ENCODE data around the gene RIPOR1. TPM values are rescaled to one million over a fixed set of nuclear protein-coding genes. Genes with fewer than 3 reads are reported as not detected.
"Not testable (repeated sequence)": the region's sequence is repeated elsewhere in the genome, so short reads cannot be mapped to it uniquely, and the experiment has no call there.

RIPOR1 gene, protein sequence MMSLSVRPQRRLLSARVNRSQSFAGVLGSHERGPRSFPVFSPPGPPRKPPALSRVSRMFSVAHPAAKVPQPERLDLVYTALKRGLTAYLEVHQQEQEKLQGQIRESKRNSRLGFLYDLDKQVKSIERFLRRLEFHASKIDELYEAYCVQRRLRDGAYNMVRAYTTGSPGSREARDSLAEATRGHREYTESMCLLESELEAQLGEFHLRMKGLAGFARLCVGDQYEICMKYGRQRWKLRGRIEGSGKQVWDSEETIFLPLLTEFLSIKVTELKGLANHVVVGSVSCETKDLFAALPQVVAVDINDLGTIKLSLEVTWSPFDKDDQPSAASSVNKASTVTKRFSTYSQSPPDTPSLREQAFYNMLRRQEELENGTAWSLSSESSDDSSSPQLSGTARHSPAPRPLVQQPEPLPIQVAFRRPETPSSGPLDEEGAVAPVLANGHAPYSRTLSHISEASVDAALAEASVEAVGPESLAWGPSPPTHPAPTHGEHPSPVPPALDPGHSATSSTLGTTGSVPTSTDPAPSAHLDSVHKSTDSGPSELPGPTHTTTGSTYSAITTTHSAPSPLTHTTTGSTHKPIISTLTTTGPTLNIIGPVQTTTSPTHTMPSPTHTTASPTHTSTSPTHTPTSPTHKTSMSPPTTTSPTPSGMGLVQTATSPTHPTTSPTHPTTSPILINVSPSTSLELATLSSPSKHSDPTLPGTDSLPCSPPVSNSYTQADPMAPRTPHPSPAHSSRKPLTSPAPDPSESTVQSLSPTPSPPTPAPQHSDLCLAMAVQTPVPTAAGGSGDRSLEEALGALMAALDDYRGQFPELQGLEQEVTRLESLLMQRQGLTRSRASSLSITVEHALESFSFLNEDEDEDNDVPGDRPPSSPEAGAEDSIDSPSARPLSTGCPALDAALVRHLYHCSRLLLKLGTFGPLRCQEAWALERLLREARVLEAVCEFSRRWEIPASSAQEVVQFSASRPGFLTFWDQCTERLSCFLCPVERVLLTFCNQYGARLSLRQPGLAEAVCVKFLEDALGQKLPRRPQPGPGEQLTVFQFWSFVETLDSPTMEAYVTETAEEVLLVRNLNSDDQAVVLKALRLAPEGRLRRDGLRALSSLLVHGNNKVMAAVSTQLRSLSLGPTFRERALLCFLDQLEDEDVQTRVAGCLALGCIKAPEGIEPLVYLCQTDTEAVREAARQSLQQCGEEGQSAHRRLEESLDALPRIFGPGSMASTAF
- 63.3 TPM for polyA plus RNA-seq (2013, experiment 1 of 2)
- polyA plus RNA-seq (2013, experiment 2 of 2), result 57.3 TPM

DNA sequence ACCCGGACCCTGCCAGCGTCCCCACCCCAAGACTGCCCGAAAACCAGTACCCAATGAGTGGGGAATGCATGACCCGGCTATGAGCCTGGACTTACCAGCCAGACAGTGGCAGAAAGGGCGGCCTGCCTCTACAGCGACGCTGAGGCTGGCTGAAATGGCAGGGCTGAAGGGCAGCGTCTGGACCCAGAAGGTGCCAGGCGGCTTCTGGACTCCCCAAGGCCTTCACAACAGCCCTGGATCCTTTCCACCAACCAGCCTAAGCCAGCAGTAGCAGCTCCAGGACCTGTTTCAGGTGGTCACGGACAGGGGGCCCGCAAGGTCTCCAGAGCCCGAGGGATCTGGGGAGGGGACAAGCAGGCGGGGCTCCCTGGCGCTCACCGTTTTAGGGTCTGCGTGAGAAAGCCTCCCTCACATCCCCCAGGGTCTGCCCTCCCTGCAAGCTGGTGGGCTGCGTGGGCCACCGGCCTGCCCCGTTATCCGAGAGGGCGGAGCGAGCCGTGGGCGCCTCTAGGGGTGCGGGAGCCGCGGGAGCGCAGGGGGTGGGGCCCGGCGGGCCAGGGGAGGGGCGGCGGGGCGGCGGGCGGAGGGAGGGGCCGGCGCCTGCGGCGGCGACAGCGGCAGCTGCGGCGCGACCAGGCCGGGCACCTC is at the start of gene RIPOR1:
RIPOR1 (plus strand) TSS at position 608 of the 648 bp plus-strand sequence. CDS start 9,618 bp downstream, outside the sequence.
- Histone ChIP-seq H3K27ac (ENCODE audit: low read depth, low read length, severe bottlenecking) (peak within 1 kb of the TSS; percentile 60), H3K9me3 (ENCODE audit: control insufficient read depth, low read length) (no peaks in the 10 kb centered on the region)
- 35 to 50% methylated on average over 15 to 26 of the region's 45 CpGs for WGBS, 2 experiments (ENCODE audit: insufficient coverage in 2 of 2)

GRCh38 chr16:67480833-67481560 is 47.6 kb upstream of the RIPOR1 start, which contains the start of gene ATP6V0D1:
Gene ATP6V0D1, minus strand, starts transcription at chr16:67481157. Its CDS starts 71 bp downstream, at chr16:67481086.
- WGBS, 2 experiments (ENCODE audit: insufficient coverage in 2 of 2), result 0% methylated on average over 49 to 53 of the region's 57 CpGs
- Histone ChIP-seq H3K36me3 (ENCODE audit: control insufficient read depth, insufficient read depth, low read length) (no peaks in the 10 kb centered on the region), H3K4me1 (ENCODE audit: control insufficient read depth, insufficient read depth, low read length, poor library complexity, severe bottlenecking) (peaks cover 19% of the 10 kb centered on the region), H3K4me3 (ENCODE audit: extremely low read depth, insufficient read depth, low read length, poor library complexity, severe bottlenecking) (peak within 1 kb of the TSS; percentile 82), H3K9me3 (ENCODE audit: control insufficient read depth, low read length) (no peaks in the 10 kb centered on the region), H3K27ac (ENCODE audit: low read depth, low read length, severe bottlenecking) (peak within 1 kb of the TSS; percentile 95)

More for the DNA sequence above, at the start of gene RIPOR1:
- Histone ChIP-seq H3K36me3 (ENCODE audit: control insufficient read depth, insufficient read depth, low read length) (peaks cover 9% of the 10 kb centered on the region), H3K4me1 (ENCODE audit: control insufficient read depth, insufficient read depth, low read length, poor library complexity, severe bottlenecking) (peaks cover 40% of the 10 kb centered on the region), H3K4me3 (ENCODE audit: extremely low read depth, insufficient read depth, low read length, poor library complexity, severe bottlenecking) (peak within 1 kb of the TSS; percentile 86)

DNA sequence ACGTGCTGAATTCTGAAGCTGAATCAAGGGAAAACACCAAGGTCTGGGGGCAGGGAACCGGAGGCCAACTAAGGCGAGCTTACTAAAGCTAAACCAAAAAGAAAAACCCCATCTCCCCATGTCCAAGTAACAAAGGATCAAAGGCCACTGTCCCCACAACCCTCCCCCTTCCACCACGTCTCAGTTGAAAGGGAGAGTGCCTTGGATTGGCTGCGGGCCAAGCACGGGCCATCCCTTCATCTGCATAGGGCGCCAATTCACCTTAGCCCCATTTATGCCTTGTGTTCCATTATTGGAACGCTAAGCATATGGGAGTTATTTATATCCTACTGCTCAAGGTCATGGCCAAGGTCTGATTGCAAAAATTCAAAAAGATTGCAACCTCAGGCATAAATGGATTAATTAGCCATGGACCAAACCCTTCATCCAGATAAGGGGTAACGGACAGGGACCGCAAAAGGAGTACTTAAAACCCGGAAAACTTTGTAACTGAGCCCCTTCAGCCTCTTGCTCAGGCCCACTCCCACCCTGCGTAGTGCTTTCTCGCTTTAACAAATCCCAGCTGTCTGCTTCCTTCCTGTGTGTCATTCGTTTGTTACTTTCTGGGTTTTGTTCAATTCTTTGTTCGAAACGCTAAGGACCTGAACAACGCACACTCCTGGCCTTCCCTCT is 46.9 kb upstream of the RIPOR1 start:
- Histone ChIP-seq H3K27ac (ENCODE audit: low read depth, low read length, severe bottlenecking) (peak overlapping the region; percentile 66), H3K4me3 (ENCODE audit: extremely low read depth, insufficient read depth, low read length, poor library complexity, severe bottlenecking) (peak overlapping the region; percentile 82)
- WGBS, 2 experiments (ENCODE audit: insufficient coverage in 2 of 2), result 80 to 90% methylated on average over 10 to 12 of the region's 17 CpGs

DNA sequence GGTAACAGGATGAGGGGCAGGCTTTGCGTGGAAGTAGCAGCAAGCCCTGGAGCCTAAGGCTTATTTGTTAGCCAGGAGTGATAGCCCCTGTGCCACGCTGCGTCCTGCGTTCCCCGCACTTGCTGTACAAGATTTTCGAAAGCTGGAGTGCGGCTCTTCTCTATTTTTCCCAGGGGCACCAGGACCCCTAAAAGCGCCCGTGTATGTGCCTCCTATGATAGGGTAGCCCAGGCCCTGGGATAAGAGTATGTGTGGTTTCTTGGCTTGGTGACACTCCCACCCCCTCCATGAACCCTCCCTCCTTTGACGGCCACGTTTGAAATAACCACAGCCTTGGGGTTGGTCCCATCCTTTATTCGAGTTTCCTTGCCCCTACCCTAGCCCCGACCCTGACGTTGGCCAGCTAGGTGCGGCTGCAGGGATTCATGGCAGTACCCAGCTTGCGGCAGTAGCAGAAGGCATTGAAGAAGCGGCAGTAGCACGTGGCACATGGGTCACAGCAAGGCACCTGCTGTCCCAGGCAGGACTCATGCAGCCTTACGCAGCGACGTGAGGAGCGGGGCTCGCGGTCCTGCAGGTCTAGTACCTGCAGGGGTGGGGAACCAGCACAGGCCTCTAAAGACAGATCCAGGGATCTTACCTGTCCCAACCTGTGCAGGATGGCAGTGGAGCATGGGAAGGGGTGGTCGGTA is 46.2 kb upstream of the RIPOR1 start:
- Histone ChIP-seq H3K36me3 (ENCODE audit: control insufficient read depth, insufficient read depth, low read length) (no peaks in the 10 kb centered on the region), H3K27ac (ENCODE audit: low read depth, low read length, severe bottlenecking) (peak overlapping the region; percentile 66), H3K9me3 (ENCODE audit: control insufficient read depth, low read length) (no peaks in the 10 kb centered on the region), H3K4me1 (ENCODE audit: control insufficient read depth, insufficient read depth, low read length, poor library complexity, severe bottlenecking) (peaks cover 24% of the 10 kb centered on the region), H3K4me3 (ENCODE audit: extremely low read depth, insufficient read depth, low read length, poor library complexity, severe bottlenecking) (no peak overlapping the region)
- WGBS, 2 experiments (ENCODE audit: insufficient coverage in 2 of 2), result 93 to 94% methylated on average over 19 to 23 of the region's 25 CpGs

More for the DNA sequence above, 46.9 kb upstream of the RIPOR1 start:
- Histone ChIP-seq H3K36me3 (ENCODE audit: control insufficient read depth, insufficient read depth, low read length) (no peaks in the 10 kb centered on the region), H3K4me1 (ENCODE audit: control insufficient read depth, insufficient read depth, low read length, poor library complexity, severe bottlenecking) (peaks cover 23% of the 10 kb centered on the region), H3K9me3 (ENCODE audit: control insufficient read depth, low read length) (no peaks in the 10 kb centered on the region)

GRCh38 chr16:67483150-67483549 is 45.5 kb upstream of the RIPOR1 start, which contains the start of gene AGRP:
Gene AGRP, minus strand, starts transcription at chr16:67483547. Its CDS starts 149 bp downstream, at chr16:67483398.
- H3K27ac ChIP-seq (ENCODE audit: low read depth, low read length, severe bottlenecking), result no peak within 1 kb of the TSS
- H3K4me3 ChIP-seq (ENCODE audit: extremely low read depth, insufficient read depth, low read length, poor library complexity, severe bottlenecking), result no peak within 1 kb of the TSS
- H3K4me1 ChIP-seq (ENCODE audit: control insufficient read depth, insufficient read depth, low read length, poor library complexity, severe bottlenecking), result peaks cover 24% of the 10 kb centered on the region
- 93 to 94% methylated on average over 6 of the region's 6 CpGs for WGBS, 2 experiments (ENCODE audit: insufficient coverage in 2 of 2)
- no peaks in the 10 kb centered on the region for H3K36me3 ChIP-seq (ENCODE audit: control insufficient read depth, insufficient read depth, low read length)
- no peaks in the 10 kb centered on the region for H3K9me3 ChIP-seq (ENCODE audit: control insufficient read depth, low read length)

DNA sequence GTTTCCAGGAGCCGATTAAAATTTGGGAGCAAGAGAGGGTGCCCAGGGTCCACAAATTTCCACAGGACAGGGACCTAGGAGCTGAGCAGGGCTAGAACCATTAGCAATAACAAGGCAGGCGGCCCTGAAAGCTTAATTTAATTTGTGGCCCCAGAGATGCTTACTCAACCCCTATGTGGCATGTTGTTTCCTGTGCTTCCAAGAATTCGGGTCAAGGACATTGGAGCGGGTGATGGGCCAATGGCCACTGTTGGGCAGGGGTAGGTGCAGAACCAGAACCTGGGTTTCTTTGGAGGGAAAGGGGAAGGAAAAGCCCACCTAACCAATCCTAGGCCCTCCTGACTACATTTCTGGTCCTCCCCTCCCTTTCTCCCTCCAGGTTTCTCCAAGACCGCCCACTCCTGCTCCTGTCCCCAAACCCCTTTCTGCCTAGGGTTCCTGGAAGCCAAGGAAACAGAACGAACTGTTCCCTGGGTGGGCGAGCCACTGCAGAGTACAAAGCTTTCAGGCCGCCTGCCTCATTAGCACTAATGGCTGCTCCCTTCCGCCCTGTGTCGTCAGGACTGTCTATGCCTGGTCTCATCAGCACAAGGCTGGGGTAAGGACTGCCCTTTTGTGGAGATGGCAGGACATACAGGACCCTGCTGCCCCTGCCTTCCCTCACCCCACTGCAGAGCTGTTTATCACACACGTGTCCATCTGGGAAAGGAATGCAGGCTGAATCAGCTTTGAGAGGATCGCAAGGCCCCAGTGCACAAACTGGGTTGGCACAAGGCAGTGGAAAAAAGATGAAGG is 44.7 kb upstream of the RIPOR1 start:
- 88 to 97% methylated on average over 7 to 10 of the region's 12 CpGs for WGBS, 2 experiments (ENCODE audit: insufficient coverage in 2 of 2)
- no peak overlapping the region for H3K27ac ChIP-seq (ENCODE audit: low read depth, low read length, severe bottlenecking)
- no peaks in the 10 kb centered on the region for H3K36me3 ChIP-seq (ENCODE audit: control insufficient read depth, insufficient read depth, low read length)

DNA sequence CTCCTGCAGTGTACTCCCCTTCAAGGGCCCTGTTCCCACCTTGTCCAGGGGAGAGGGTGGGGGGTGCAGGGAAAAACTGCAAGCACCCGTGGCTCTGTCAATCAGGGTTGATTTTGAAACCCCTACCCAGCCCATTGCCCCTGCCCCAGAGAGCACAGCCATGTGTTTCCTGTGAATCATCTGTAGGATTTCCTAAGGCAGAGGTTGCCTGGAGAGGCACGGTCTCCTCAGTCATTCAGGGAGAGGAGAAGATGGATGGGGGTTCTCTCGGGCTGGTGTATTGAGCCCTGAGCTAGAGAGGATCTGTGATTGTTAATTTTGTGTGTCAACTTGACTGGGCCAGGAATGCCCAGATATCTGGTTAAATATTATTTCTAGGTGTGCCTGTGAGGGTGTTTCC is 41.8 kb upstream of the RIPOR1 start:
- no peak overlapping the region for H3K27ac ChIP-seq (ENCODE audit: low read depth, low read length, severe bottlenecking)
- H3K36me3 ChIP-seq (ENCODE audit: control insufficient read depth, insufficient read depth, low read length), result no peaks in the 10 kb centered on the region
- H3K4me1 ChIP-seq (ENCODE audit: control insufficient read depth, insufficient read depth, low read length, poor library complexity, severe bottlenecking), result peaks cover 22% of the 10 kb centered on the region
- H3K4me3 ChIP-seq (ENCODE audit: extremely low read depth, insufficient read depth, low read length, poor library complexity, severe bottlenecking), result no peak overlapping the region
- H3K9me3 ChIP-seq (ENCODE audit: control insufficient read depth, low read length), result peaks cover 6% of the 10 kb centered on the region
- WGBS, 2 experiments (ENCODE audit: insufficient coverage in 2 of 2), result 76 to 88% methylated on average over 2 of the region's 3 CpGs

More for the DNA sequence above, 44.7 kb upstream of the RIPOR1 start:
- Histone ChIP-seq H3K4me3 (ENCODE audit: extremely low read depth, insufficient read depth, low read length, poor library complexity, severe bottlenecking) (no peak overlapping the region), H3K9me3 (ENCODE audit: control insufficient read depth, low read length) (no peaks in the 10 kb centered on the region), H3K4me1 (ENCODE audit: control insufficient read depth, insufficient read depth, low read length, poor library complexity, severe bottlenecking) (peaks cover 27% of the 10 kb centered on the region)

DNA sequence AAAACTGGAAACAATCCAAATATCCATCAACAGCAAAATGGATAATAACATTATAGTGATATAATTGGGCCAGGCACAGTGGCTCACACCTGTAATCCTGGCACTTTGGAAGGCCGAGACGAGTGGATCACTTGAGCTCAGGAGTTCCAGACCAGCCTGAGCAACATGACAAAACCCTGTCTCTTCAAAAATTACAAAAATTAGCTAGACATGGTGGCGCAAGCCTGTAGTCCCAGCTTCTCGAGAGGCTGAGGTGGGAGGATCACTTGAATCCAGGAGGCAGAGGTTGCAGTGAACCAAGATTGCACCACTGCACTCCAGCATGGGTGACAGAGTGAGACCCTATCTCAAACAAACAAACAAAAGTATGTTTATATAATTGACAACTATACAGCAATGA is 41.1 kb upstream of the RIPOR1 start:
- H3K4me3 ChIP-seq (ENCODE audit: extremely low read depth, insufficient read depth, low read length, poor library complexity, severe bottlenecking), result not testable (repeated sequence)
- peaks cover 17% of the 10 kb centered on the region for H3K4me1 ChIP-seq (ENCODE audit: control insufficient read depth, insufficient read depth, low read length, poor library complexity, severe bottlenecking)
- WGBS, 2 experiments (ENCODE audit: insufficient coverage in 2 of 2), result 100% methylated on average over 2 of the region's 4 CpGs

More for the DNA sequence above, 41.1 kb upstream of the RIPOR1 start:
- not testable (repeated sequence) for H3K9me3 ChIP-seq (ENCODE audit: control insufficient read depth, low read length); H3K36me3 ChIP-seq (ENCODE audit: control insufficient read depth, insufficient read depth, low read length); H3K27ac ChIP-seq (ENCODE audit: low read depth, low read length, severe bottlenecking)
